A673 (cell line): Measurements from ENCODE around the gene GNAT2.

ENCODE experiments used
- EZH2 ChIP-seq: fragments of 200-600 bp; sonication (generic); IDR thresholded peaks from 2 replicates; pipeline ENCODE4 v1.6.1; 2017; ENCODE audit warnings: borderline replicate concordance, low read depth, mild to moderate bottlenecking, mixed read lengths, antibody characterized with exemption, low read length; ENCODE audit not compliant: poor library complexity, severe bottlenecking
- TF ChIP-seq, protein P1 (sequence below): fragments of 300-800, 200-600 bp; sonication (generic); conservative IDR thresholded peaks from 2 replicates; pipeline ENCODE4 v1.5.1; 2017; ENCODE audit warnings: low read depth, mild to moderate bottlenecking, antibody characterized with exemption, low read length, moderate library complexity, mixed read lengths

DNA sequence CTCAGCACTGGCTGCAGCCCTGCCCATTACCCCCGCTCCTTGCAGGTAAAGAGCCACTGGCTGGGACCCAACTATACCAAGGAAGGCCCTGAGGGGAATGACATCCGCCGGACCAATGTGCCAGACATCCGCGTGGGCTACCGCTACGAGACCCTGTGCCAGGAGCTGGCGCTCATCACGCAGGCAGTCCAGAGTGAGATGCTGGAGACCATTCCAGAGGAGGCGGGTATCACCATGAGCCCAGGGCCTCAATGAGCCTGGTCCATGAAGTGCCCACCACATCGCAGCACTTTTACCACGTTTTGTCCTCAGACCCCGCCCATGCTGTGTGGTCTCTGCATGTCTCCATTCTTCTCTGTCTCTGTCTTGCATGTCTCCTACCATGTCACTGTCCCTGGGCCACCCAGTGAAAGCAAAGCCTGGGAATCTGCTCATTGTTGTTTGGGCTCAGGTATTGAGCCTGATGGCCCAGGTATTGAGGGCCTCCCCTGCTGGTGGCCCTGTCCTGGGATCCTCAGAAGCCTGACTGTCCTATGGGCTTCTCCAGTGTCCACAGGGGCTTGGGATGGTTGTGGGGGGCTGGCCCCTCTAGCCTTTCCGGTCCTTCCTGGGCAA is 11.6 kb upstream of the GNAT2 start:
- TF ChIP-seq, protein P1, sequence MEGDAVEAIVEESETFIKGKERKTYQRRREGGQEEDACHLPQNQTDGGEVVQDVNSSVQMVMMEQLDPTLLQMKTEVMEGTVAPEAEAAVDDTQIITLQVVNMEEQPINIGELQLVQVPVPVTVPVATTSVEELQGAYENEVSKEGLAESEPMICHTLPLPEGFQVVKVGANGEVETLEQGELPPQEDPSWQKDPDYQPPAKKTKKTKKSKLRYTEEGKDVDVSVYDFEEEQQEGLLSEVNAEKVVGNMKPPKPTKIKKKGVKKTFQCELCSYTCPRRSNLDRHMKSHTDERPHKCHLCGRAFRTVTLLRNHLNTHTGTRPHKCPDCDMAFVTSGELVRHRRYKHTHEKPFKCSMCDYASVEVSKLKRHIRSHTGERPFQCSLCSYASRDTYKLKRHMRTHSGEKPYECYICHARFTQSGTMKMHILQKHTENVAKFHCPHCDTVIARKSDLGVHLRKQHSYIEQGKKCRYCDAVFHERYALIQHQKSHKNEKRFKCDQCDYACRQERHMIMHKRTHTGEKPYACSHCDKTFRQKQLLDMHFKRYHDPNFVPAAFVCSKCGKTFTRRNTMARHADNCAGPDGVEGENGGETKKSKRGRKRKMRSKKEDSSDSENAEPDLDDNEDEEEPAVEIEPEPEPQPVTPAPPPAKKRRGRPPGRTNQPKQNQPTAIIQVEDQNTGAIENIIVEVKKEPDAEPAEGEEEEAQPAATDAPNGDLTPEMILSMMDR: no peak
- no peak for TF ChIP-seq EZH2
